GM12872 (cell line): ENCODE measurements around the gene TMEM178B.

ENCODE experiments used
- CTCF ChIP-seq: IDR thresholded peaks from 3 replicates; pipeline ENCODE4 v1.5.1; 2011; ENCODE audit warnings: low read depth, mild to moderate bottlenecking, low read length, moderate library complexity; ENCODE audit not compliant: insufficient read depth

TMEM178B gene

GRCh38 chr7:141166926-141167325 is 93.1 kb downstream of the TMEM178B start:
- TF ChIP-seq CTCF: no peak

GRCh38 chr7:141167381-141167964 is 93.6 kb downstream of the TMEM178B start:
- TF ChIP-seq CTCF: no peak

- no peak for TF ChIP-seq CTCF
These were observed 104.7 kb downstream of the TMEM178B start for GRCh38 chr7:141178486-141179135.

GRCh38 chr7:141181812-141182211 is 107.9 kb downstream of the TMEM178B start:
- no peak for TF ChIP-seq CTCF

GRCh38 chr7:141184532-141185190 is 110.8 kb downstream of the TMEM178B start:
- no peak for TF ChIP-seq CTCF

GRCh38 chr7:141185369-141185967 is 111.6 kb downstream of the TMEM178B start:
- TF ChIP-seq CTCF: no peak

- TF ChIP-seq CTCF: no peak
These were observed 115.4 kb downstream of the TMEM178B start for GRCh38 chr7:141189231-141189630.
